22Rv1 (cell line): ENCODE data around the gene SMPD4.

ENCODE experiments used
- CTCF ChIP-seq: fragments of 450-650 bp; IDR thresholded peaks from 2 replicates; pipeline ENCODE4 v1.5.1; 2017; ENCODE audit warnings: mild to moderate bottlenecking
- ZFX ChIP-seq: fragments of 450-650 bp; IDR thresholded peaks from 2 replicates; pipeline ENCODE4 v1.6.1; 2017; ENCODE audit warnings: antibody characterized with exemption, borderline replicate concordance

GRCh38 chr2:130154773-130155765, 26.3 kb downstream of the SMPD4 start:
- TF ChIP-seq CTCF (no peak), ZFX (no peak)
